D721Med (cell line): ENCODE measurements around the gene SNX1.

ENCODE experiments used
- DNase-seq: peaks from one replicate; pipeline ENCODE4 v3.0.0; 2011; ENCODE audit warnings: low spot score; ENCODE audit not compliant: insufficient read length
- FAIRE-seq: peaks from 2 replicates; lab custom pipeline; 2011; peaks lifted over from hg19 to GRCh38; lab: Jason Lieb, UNC
- CTCF ChIP-seq: IDR thresholded peaks from 2 replicates; pipeline ENCODE4 v1.5.1; 2012; ENCODE audit warnings: mild to moderate bottlenecking, control low read depth; ENCODE audit not compliant: insufficient read depth; ENCODE audit errors: missing control alignments

SNX1 gene

GRCh38 chr15:64163659-64164362 is 68.0 kb downstream of the SNX1 start:
- FAIRE-seq: no peak
- DNase-seq: no peak
- no peak for TF ChIP-seq CTCF

- DNase-seq (no peak), FAIRE-seq (no peak)
- no peak for TF ChIP-seq CTCF
Observed at GRCh38 chr15:64164436-64164835, 68.7 kb downstream of the SNX1 start.

GRCh38 chr15:64166102-64166890 is 70.5 kb downstream of the SNX1 start:
- FAIRE-seq (no peak), DNase-seq (no peak)

GRCh38 chr15:64180235-64180824 is 84.5 kb downstream of the SNX1 start:
- TF ChIP-seq CTCF: no peak
- DNase-seq (no peak), FAIRE-seq (no peak)

More at GRCh38 chr15:64166102-64166890, 70.5 kb downstream of the SNX1 start:
- TF ChIP-seq CTCF: no peak

- FAIRE-seq (no peak), DNase-seq (no peak)
- no peak for TF ChIP-seq CTCF
Observed at GRCh38 chr15:64182859-64183370, 87.1 kb downstream of the SNX1 start.

- no peak for TF ChIP-seq CTCF
- FAIRE-seq (no peak), DNase-seq (no peak)
Observed at GRCh38 chr15:64185146-64185911, 89.5 kb downstream of the SNX1 start.
